ENCODE measurements around the gene SUPV3L1.

The SUPV3L1 gene

DNA sequence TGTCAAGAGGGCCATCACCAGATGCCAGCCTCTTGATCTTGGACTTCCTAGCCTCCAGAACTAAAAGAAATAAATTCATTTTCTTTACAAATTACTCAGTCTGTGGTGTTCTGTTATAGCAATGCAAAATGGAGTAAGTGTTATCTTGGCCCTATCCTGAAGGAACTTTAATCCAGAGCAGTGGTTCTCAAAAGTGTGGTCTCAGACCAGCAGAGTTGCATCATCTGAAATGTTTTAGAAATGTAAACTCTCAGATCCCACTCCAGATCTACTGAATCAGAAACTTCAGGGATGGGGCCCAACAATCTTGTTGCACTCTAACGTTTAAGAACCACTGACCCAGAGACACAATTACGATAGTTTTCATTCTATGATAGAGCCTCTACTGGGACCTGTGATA, 3.2 kb upstream of the SUPV3L1 start:
- no peak for DNase-seq (ENCODE audit: low read depth)
- no peak for TF ChIP-seq CTCF (conservative IDR thresholded peaks at IDR 0.05; ENCODE audit: low read depth, low read length)
- no peak overlapping the region for H3K4me3 ChIP-seq (ENCODE audit: low read length)

- no peak for DNase-seq (ENCODE audit: low read depth)
- peak overlapping the region; percentile 99 for H3K4me3 ChIP-seq (ENCODE audit: low read length)
- no peak for TF ChIP-seq CTCF (conservative IDR thresholded peaks at IDR 0.05; ENCODE audit: low read depth, low read length)
Measured at GRCh38 chr10:69179089-69179742, 818 bp upstream of the SUPV3L1 start.

DNA sequence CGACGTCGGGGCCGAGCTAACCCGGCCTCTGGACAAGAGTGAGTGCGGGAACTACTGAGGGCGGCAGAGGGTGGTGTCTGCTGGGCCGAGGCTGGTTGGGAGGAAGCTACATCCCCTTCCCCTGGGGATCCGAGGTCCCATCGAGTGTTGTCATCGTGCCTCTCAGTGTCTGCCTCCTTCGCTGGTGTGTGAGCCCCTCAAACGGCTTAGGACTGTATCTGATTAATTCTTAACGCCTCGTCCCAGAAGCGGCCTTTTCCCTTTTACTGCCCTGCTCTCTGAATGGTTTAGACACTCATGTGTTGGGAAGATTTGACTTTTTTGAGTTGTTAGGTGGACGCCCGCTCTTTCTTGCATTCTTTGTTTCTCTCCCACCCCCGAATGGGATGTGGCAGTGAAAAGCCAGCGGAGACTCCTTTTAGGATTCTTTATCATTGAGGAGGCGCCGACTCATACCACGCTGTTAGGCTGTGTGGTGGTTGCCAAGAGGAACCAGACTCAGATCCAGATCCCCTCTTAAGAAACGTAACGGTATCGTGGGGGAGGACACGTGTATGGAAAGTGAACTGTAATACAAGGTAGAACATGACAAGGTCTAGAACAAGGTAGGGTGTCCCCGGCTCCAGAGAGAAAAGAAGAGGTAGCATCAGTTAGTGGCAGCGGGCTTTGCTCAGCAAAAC, 631 bp downstream of the SUPV3L1 start:
- peak overlapping the region; percentile 99 for H3K4me3 ChIP-seq (ENCODE audit: low read length)
- no peak for DNase-seq (ENCODE audit: low read depth)
- no peak for TF ChIP-seq CTCF (conservative IDR thresholded peaks at IDR 0.05; ENCODE audit: low read depth, low read length)

DNA sequence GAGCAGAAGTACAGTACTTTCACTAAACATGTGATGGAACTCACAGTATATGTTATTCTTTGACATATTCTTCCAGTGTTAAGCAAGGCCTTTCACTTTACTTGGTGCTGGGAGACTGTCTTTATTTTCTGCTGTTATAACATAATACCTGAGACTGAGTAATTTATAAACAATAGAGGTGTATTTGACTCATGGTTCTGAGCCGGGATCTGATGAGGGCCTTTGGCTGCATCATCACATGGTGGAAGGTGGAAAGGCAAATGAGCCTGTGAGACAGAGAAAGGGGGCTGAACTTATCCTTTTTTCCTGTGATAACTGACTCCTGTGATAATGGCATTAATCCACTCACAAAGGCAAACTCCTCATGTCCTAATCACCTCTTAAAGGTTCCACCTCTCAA, 1.4 kb downstream of the SUPV3L1 start:
- TF ChIP-seq CTCF (conservative IDR thresholded peaks at IDR 0.05; ENCODE audit: low read depth, low read length) = no peak
- H3K4me3 ChIP-seq (ENCODE audit: low read length) = peak overlapping the region; percentile 99
- DNase-seq (ENCODE audit: low read depth) = no peak

DNA sequence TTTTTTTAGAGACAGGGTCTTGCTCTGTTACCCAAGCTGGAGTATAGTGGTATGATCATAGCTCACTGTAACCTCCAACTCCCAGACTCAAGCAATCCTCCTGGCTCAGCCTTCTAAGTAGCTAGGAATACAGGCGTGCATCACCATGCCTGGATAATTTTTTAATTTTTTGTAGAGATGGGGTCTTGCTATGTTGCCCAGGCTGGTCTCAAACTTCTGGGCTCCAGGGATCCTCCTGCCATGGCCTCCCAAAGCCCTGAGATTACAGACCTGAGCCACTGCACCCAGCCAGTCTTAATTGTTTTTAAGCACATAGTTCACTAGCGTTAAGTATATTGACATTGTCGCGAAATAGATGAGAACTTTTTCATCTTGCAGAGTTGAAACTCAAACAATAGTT, 2.0 kb downstream of the SUPV3L1 start:
- H3K4me3 ChIP-seq (ENCODE audit: low read length) = no peak overlapping the region
- no peak for DNase-seq (ENCODE audit: low read depth)
- no peak for TF ChIP-seq CTCF (conservative IDR thresholded peaks at IDR 0.05; ENCODE audit: low read depth, low read length)

GRCh38 chr10:69186524-69186923, 6.5 kb downstream of the SUPV3L1 start:
- DNase-seq (ENCODE audit: low read depth) = no peak

More at GRCh38 chr10:69186524-69186923, 6.5 kb downstream of the SUPV3L1 start:
- H3K4me3 ChIP-seq (ENCODE audit: low read length) = no peak overlapping the region
- TF ChIP-seq CTCF (conservative IDR thresholded peaks at IDR 0.05; ENCODE audit: low read depth, low read length) = no peak

Measured in retinal pigment epithelial cell (primary cell).